ENCODE measurements around the gene GABRG3. TPM values are rescaled to one million over a fixed set of nuclear protein-coding genes. Genes with fewer than 3 reads are reported as not detected.

The GABRG3 gene
- total and polyA plus RNA-seq, 2 experiments from 2014 or later, result 0.10 to 1.4 TPM

GRCh38 chr15:27589782-27590181 lies 618.8 kb downstream of the GABRG3 start:
- no peaks in the 10 kb centered on the region for H3K4me1 ChIP-seq (ENCODE audit: insufficient read depth)
- H3K36me3 Mint-ChIP-seq (ENCODE audit: low read depth), result no peaks in the 10 kb centered on the region
- no peaks in the 10 kb centered on the region for H3K9me3 Mint-ChIP-seq
- H3K27me3 Mint-ChIP-seq (ENCODE audit: insufficient read depth, low read depth, poor library complexity), result no peaks in the 10 kb centered on the region
- H3F3A ChIP-seq (replicated peaks; ENCODE audit: low read depth), result no peaks in the 10 kb centered on the region
- H3K36me3 ChIP-seq (ENCODE audit: insufficient read depth), result no peaks in the 10 kb centered on the region
- H3K27me3 ChIP-seq (ENCODE audit: insufficient read depth), result no peaks in the 10 kb centered on the region
- no peak overlapping the region for H3K27ac Mint-ChIP-seq
- H3K79me2 ChIP-seq (replicated peaks; ENCODE audit: insufficient read depth), result no peaks in the 10 kb centered on the region
- no peak overlapping the region for H3K4me3 Mint-ChIP-seq
- 0 out of 2 replicates have a peak, but pooled peaks cover 4% of the 10 kb centered on the region for H3K9me2 ChIP-seq (ENCODE audit: insufficient read depth)
- H3K4me1 Mint-ChIP-seq, result peaks cover 14% of the 10 kb centered on the region
- H2AFZ ChIP-seq, result no peak overlapping the region
- no peaks in the 10 kb centered on the region for H4K20me1 ChIP-seq (replicated peaks; ENCODE audit: insufficient read depth)
- TF ChIP-seq CTCF (conservative IDR thresholded peaks at IDR 0.05; ENCODE audit: low read depth in 2 of 2), result no peak
- ATAC-seq (no peak), DNase-seq (ENCODE audit: low spot score) (no peak)
- H3K4me2 ChIP-seq, result no peak overlapping the region
- no peak overlapping the region for H3K4me3 ChIP-seq
- H3K27ac ChIP-seq (ENCODE audit: low read depth), result no peak overlapping the region

Small RNA genes within 50 kb of the gene (small RNA-seq; reads per million reads assigned to genes)
- not detected for gene RNA5SP391 (ENCODE audit: low replicate concordance)
- not detected for gene SERPINE4P (ENCODE audit: low replicate concordance)

Other genes starting within 250 kb of the GABRG3 start
- gene GABRB3, start 198.1 kb upstream of the GABRG3 start, total RNA-seq (2014; rRNA removed; shearing (Covaris generic)), result 119 and 131 TPM in 2 replicates
- 46.8 and 56.5 TPM in 2 replicates for gene GABRB3, start 198.1 kb upstream of the GABRG3 start, polyA plus RNA-seq (2016; fragmentation: Nextera tagmentation; extraction: Ambion mirVana)
- 15.5 and 25.9 TPM in 2 replicates for gene GABRA5, start 104.1 kb upstream of the GABRG3 start, total RNA-seq (2014; rRNA removed; shearing (Covaris generic))
- 6.7 and 11.5 TPM in 2 replicates for gene GABRA5, start 104.1 kb upstream of the GABRG3 start, polyA plus RNA-seq (2016; fragmentation: Nextera tagmentation; extraction: Ambion mirVana)

Data from GM23338 (cell line).